Stimulated activated CD4-positive, alpha-beta T cell treated with anti-CD3 and anti-CD28 coated beads, Interleukin-15, amount 100 ng/mL, for 24 hours (primary cell): ENCODE measurements around the gene SLC25A47.
"Not testable (repeated sequence)": the region's sequence is repeated elsewhere in the genome, so short reads cannot be mapped to it uniquely, and the experiment has no call there.

ENCODE experiments used
- DNase-seq: peaks from one replicate; pipeline ENCODE4 v3.0.0-alpha.2; 2020

Gene SLC25A47

GRCh38 chr14:100290607-100291304 lies 32.4 kb upstream of the SLC25A47 start:
- DNase-seq, result no peak

GRCh38 chr14:100291305-100292075 lies 31.6 kb upstream of the SLC25A47 start:
- DNase-seq, result no peak

- no peak for DNase-seq
These were observed 30.8 kb upstream of the SLC25A47 start for GRCh38 chr14:100292301-100292775.

GRCh38 chr14:100292776-100293461 lies 30.2 kb upstream of the SLC25A47 start:
- no peak for DNase-seq

- no peak for DNase-seq
These were observed 29.5 kb upstream of the SLC25A47 start for GRCh38 chr14:100293497-100294212.

- DNase-seq, result no peak
These were observed 28.8 kb upstream of the SLC25A47 start for GRCh38 chr14:100294213-100294962.

GRCh38 chr14:100294963-100295330 lies 28.2 kb upstream of the SLC25A47 start:
- DNase-seq, result no peak

GRCh38 chr14:100295376-100296105 lies 27.6 kb upstream of the SLC25A47 start:
- DNase-seq, result no peak

- no peak for DNase-seq
These were observed 27.0 kb upstream of the SLC25A47 start for GRCh38 chr14:100296106-100296651.

- DNase-seq, result not testable (repeated sequence)
These were observed 26.4 kb upstream of the SLC25A47 start for GRCh38 chr14:100296729-100297128.

GRCh38 chr14:100297320-100298300 lies 25.5 kb upstream of the SLC25A47 start:
- DNase-seq, result no peak

- DNase-seq, result no peak
These were observed 24.4 kb upstream of the SLC25A47 start for GRCh38 chr14:100298551-100299237.

- no peak for DNase-seq
These were observed 23.9 kb upstream of the SLC25A47 start for GRCh38 chr14:100299238-100299560.

- no peak for DNase-seq
These were observed 20.5 kb upstream of the SLC25A47 start for GRCh38 chr14:100302616-100303015.

- DNase-seq, result peak; percentile 25
These were observed 20.0 kb upstream of the SLC25A47 start for GRCh38 chr14:100303179-100303578.

- peak; percentile 21 for DNase-seq
These were observed 19.2 kb upstream of the SLC25A47 start for GRCh38 chr14:100303925-100304324.

- DNase-seq, result peak; percentile 38
These were observed 18.3 kb upstream of the SLC25A47 start for GRCh38 chr14:100304825-100305323.

GRCh38 chr14:100305324-100306100 lies 17.6 kb upstream of the SLC25A47 start:
- DNase-seq, result peak; percentile 58
